Astrocyte of the cerebellum (primary cell): Measurements from ENCODE around the gene CLEC4F.

Experiments
- DNase-seq: peaks from one replicate; pipeline ENCODE4 v3.0.0-alpha.2; 2011; ENCODE audit warnings: low read depth
- H3K4me3 ChIP-seq: 2 replicates; pipeline ENCODE4 v1.5.1; 2011; ENCODE audit warnings: mild to moderate bottlenecking, low read depth, low read length, moderate library complexity
- in situ Hi-C: cut with HindIII; loops from 2 replicates; pipeline ENCODE4 v1.10.0; 2017; ENCODE audit warnings: low sequenced_read_pairs
- TF ChIP-seq, protein P1 (sequence below): IDR thresholded peaks from 2 replicates; pipeline ENCODE4 v1.5.1; 2012; ENCODE audit warnings: low read length, low read depth, moderate library complexity, mild to moderate bottlenecking; ENCODE audit errors: missing control alignments

CLEC4F gene

GRCh38 chr2:70851704-70852103 lies 31.3 kb upstream of the CLEC4F start:
- H3K4me3 ChIP-seq, result no peak overlapping the region
- in situ Hi-C loops, result no loop called here
- no peak for DNase-seq
- TF ChIP-seq, protein P1, sequence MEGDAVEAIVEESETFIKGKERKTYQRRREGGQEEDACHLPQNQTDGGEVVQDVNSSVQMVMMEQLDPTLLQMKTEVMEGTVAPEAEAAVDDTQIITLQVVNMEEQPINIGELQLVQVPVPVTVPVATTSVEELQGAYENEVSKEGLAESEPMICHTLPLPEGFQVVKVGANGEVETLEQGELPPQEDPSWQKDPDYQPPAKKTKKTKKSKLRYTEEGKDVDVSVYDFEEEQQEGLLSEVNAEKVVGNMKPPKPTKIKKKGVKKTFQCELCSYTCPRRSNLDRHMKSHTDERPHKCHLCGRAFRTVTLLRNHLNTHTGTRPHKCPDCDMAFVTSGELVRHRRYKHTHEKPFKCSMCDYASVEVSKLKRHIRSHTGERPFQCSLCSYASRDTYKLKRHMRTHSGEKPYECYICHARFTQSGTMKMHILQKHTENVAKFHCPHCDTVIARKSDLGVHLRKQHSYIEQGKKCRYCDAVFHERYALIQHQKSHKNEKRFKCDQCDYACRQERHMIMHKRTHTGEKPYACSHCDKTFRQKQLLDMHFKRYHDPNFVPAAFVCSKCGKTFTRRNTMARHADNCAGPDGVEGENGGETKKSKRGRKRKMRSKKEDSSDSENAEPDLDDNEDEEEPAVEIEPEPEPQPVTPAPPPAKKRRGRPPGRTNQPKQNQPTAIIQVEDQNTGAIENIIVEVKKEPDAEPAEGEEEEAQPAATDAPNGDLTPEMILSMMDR, result no peak

DNA sequence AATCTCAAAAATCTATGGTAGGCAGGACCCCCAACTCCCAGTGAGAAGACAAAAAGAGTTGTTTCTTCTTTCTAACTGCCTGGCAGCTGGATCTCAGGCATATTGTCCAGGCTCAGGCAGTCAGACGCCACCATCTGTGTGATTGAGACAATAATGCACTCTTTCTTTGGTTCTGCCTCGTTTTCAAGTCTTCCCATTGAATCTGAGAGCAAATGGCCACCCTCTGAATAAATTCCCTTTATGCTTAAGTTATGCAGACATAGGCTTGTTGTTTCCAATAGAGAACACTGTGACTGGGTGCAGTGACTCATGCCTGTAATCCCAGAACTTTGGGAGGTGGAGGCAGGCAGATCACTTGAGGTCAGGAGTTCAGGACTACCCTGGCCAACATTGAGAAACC lies 30.5 kb upstream of the CLEC4F start:
- DNase-seq, result no peak
- TF ChIP-seq, protein P1, result no peak
- H3K4me3 ChIP-seq, result no peak overlapping the region
- in situ Hi-C loops, result no loop called here

DNA sequence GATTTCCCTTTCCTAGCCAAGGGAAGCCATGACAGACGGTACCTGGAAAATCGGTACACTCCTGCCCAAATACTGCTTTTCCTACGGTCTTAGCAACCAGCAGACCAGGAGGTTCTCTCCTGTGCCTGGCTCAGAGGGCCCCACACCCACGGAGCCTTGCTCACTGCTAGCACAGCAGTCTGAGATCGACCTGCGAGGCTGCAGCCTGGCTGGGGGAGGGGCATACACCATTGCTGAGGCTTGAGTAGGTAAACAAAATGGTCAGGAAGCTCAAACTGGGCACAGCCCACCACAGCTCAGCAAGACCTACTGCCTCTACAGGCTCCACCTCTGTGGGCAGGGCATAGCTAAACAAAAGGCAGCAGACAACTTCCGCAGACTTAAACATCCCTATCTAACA lies 22.0 kb upstream of the CLEC4F start:
- no peak overlapping the region for H3K4me3 ChIP-seq
- no peak for DNase-seq
- in situ Hi-C loops, result no loop called here
- TF ChIP-seq, protein P1, result no peak

GRCh38 chr2:70837980-70838925 lies 17.9 kb upstream of the CLEC4F start:
- in situ Hi-C loops, result no loop called here

GRCh38 chr2:70835643-70836042 lies 15.2 kb upstream of the CLEC4F start, which contains the start of gene CD207:
CD207 (minus strand) TSS chr2:70835816; CDS start chr2:70835776, 40 bp downstream.
- in situ Hi-C loops, result no loop called here
- no peak for DNase-seq
- TF ChIP-seq, protein P1, result no peak
- no peak within 1 kb of the TSS for H3K4me3 ChIP-seq

More at GRCh38 chr2:70837980-70838925, 17.9 kb upstream of the CLEC4F start:
- DNase-seq, result no peak
- TF ChIP-seq, protein P1, result no peak
- no peak overlapping the region for H3K4me3 ChIP-seq

GRCh38 chr2:70834881-70835280 lies 14.5 kb upstream of the CLEC4F start:
- DNase-seq, result no peak
- in situ Hi-C loops, result no loop called here
- H3K4me3 ChIP-seq, result no peak overlapping the region
- TF ChIP-seq, protein P1, result no peak
